ENCODE measurements around the gene CARD11.

The CARD11 gene

DNA sequence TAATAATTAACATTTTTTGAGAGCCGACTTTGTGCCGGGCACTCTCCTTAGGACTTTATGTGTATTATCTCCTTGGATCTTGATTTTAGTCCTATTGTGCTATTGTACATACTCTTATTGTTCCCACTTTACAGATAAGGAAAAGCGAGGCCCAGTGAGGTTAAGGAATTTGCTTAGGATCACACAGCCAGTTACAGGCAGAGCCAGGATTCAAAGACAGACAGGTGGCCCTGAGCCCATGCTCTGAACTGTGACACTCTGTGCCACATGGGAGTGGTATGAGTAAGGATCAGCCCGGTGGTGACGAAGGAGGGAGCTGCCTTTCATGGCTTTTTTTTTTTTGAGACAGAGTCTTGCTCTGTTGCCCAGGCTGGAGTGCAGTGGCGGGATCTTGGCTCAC, 183.7 kb downstream of the CARD11 start:
- Histone ChIP-seq H3K4me3 (ENCODE audit: low read depth, low read length) (no peak overlapping the region), H3K27me3 (replicated peaks) (no peaks in the 10 kb centered on the region), H3K27ac (no peak overlapping the region), H3K36me3 (replicated peaks) (no peaks in the 10 kb centered on the region)
- no peak for DNase-seq
- TF ChIP-seq, protein P1, sequence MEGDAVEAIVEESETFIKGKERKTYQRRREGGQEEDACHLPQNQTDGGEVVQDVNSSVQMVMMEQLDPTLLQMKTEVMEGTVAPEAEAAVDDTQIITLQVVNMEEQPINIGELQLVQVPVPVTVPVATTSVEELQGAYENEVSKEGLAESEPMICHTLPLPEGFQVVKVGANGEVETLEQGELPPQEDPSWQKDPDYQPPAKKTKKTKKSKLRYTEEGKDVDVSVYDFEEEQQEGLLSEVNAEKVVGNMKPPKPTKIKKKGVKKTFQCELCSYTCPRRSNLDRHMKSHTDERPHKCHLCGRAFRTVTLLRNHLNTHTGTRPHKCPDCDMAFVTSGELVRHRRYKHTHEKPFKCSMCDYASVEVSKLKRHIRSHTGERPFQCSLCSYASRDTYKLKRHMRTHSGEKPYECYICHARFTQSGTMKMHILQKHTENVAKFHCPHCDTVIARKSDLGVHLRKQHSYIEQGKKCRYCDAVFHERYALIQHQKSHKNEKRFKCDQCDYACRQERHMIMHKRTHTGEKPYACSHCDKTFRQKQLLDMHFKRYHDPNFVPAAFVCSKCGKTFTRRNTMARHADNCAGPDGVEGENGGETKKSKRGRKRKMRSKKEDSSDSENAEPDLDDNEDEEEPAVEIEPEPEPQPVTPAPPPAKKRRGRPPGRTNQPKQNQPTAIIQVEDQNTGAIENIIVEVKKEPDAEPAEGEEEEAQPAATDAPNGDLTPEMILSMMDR (IDR thresholded peaks at IDR 0.05; ENCODE audit: low read depth, low read length, missing control alignments), result no peak
- in situ Hi-C loops (cut with HindIII; ENCODE audit: low pct_ligation_motif_present, low sequenced_read_pairs), result no loop called here

DNA sequence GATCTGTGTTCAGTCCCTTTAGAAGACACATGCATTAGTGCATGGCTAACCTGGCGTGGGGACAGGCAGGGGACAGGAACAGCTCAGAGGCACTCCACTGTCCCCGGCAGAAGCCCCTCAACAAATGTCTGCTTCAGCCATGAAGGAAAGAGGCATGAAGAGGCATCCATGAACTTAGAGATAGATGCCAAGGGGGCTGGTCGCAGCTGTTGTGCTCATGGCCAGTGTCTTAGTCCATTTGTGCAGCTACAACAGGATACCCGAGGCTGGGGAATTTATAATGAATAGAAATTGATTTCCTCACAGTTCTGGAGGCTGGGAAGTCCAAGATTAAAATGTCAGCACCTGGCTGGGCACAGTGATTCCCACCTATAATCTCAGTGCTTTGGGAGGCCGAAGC, 185.0 kb downstream of the CARD11 start:
- TF ChIP-seq, protein P1 (IDR thresholded peaks at IDR 0.05; ENCODE audit: low read depth, low read length, missing control alignments), result no peak
- Histone ChIP-seq H3K36me3 (replicated peaks) (no peaks in the 10 kb centered on the region), H3K27me3 (replicated peaks) (no peaks in the 10 kb centered on the region), H3K27ac (no peak overlapping the region), H3K4me3 (ENCODE audit: low read depth, low read length) (no peak overlapping the region)
- DNase-seq, result no peak
- in situ Hi-C loops (cut with HindIII; ENCODE audit: low pct_ligation_motif_present, low sequenced_read_pairs), result no loop called here

DNA sequence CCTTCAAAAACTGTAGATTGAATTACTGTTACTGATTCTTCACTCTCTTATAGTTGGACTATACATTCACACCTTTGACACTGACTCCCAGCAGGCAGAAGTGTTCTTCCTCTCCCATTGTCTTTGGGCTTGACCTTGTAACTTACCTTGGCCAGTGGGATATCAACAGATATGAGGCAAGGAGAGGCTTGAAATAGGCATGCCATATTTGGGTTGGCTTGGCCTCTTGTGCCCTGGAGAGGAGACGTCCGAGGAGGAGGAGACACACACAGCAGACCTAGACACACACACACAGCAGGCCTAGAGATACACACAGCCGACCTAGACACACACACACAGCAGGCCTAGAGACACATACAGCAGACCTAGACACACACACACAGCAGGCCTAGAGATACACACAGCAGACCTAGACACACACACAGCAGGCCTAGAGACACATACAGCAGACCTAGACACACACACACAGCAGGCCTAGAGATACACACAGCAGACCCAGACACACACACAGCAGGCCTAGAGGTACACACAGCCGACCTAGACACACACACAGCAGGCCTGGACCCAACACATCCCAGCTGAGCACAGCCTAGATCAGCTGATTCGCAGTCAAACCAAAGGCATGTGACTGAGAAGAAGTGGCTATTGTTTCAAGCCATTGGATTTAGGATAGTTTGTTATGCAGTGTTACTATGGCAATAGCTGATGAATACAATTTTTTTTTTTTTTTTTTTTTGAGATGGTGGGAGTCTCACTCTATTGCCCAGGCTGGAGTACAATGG, 187.1 kb downstream of the CARD11 start:
- Histone ChIP-seq H3K36me3 (replicated peaks) (no peaks in the 10 kb centered on the region), H3K27ac (no peak overlapping the region), H3K27me3 (replicated peaks) (no peaks in the 10 kb centered on the region), H3K4me3 (ENCODE audit: low read depth, low read length) (no peak overlapping the region)
- TF ChIP-seq, protein P1 (IDR thresholded peaks at IDR 0.05; ENCODE audit: low read depth, low read length, missing control alignments), result no peak
- in situ Hi-C loops (cut with HindIII; ENCODE audit: low pct_ligation_motif_present, low sequenced_read_pairs), result no loop called here
- DNase-seq, result peak; percentile 21

Measured in brain microvascular endothelial cell (primary cell).